Keratinocyte (primary cell): Measurements from ENCODE around the gene ATP2B1.

Experiments
- EZH2 ChIP-seq: IDR thresholded peaks from one replicate; pipeline ENCODE4 v1.6.1; 2012; ENCODE audit warnings: inconsistent platforms, mild to moderate bottlenecking, low read length, moderate library complexity
- TF ChIP-seq, protein P1 (sequence below), 3 experiments: IDR thresholded peaks in 1 of 3; conservative IDR thresholded peaks in 1 of 3; optimal IDR thresholded peaks in 1 of 3; 2 replicates in 2 of 3; 3 replicates in 1 of 3; pipeline versions ENCODE3 to v1.5.1; 2011; ENCODE audit warnings: low read length in 3 of 3, mild to moderate bottlenecking in 3 of 3, moderate library complexity in 2 of 3, control low read depth in 1 of 3, inconsistent platforms in 1 of 3; ENCODE audit not compliant: insufficient read depth in 2 of 3; ENCODE audit errors: extremely low read depth in 1 of 3

DNA sequence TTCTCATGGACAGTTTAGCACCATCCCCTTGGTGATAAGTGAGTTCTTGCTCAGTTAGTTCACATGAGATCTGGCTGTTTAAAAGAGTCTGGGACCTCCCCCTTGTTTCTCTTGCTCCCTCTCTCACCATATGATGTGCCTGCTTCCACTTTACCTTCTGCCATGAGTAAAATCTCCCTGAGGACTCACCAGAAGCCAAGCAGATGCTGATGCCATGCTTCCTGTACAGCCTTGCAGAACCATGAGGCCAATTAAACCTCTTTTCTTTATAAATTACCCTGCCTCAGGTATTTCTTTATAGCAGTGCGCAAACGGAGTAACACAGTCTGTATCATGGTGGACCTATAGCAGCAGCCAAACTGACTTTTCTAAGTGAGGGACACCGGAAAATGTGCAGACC lies 58.8 kb downstream of the ATP2B1 start:
- no peak for TF ChIP-seq EZH2
- TF ChIP-seq, protein P1, sequence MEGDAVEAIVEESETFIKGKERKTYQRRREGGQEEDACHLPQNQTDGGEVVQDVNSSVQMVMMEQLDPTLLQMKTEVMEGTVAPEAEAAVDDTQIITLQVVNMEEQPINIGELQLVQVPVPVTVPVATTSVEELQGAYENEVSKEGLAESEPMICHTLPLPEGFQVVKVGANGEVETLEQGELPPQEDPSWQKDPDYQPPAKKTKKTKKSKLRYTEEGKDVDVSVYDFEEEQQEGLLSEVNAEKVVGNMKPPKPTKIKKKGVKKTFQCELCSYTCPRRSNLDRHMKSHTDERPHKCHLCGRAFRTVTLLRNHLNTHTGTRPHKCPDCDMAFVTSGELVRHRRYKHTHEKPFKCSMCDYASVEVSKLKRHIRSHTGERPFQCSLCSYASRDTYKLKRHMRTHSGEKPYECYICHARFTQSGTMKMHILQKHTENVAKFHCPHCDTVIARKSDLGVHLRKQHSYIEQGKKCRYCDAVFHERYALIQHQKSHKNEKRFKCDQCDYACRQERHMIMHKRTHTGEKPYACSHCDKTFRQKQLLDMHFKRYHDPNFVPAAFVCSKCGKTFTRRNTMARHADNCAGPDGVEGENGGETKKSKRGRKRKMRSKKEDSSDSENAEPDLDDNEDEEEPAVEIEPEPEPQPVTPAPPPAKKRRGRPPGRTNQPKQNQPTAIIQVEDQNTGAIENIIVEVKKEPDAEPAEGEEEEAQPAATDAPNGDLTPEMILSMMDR (optimal IDR thresholded peaks at IDR 0.05 in 1 of 3, IDR thresholded peaks at IDR 0.05 in 1 of 3, conservative IDR thresholded peaks at IDR 0.05 in 1 of 3; ENCODE audit: extremely low read depth in 1 of 3, insufficient read depth in 2 of 3, low read length in 3 of 3) = no peak
